ENCODE data around the gene HSPA4.
"Not testable (repeated sequence)": the region's sequence is repeated elsewhere in the genome, so short reads cannot be mapped to it uniquely, and the experiment has no call there.

Gene HSPA4

GRCh38 chr5:133128066-133128465 is 76.3 kb downstream of the HSPA4 start:
- DNase-seq: no peak

GRCh38 chr5:133129289-133129688 is 77.5 kb downstream of the HSPA4 start:
- no peak for DNase-seq

- no peak for DNase-seq
Observed at GRCh38 chr5:133129950-133130349, 78.1 kb downstream of the HSPA4 start.

GRCh38 chr5:133130387-133131118 is 78.7 kb downstream of the HSPA4 start:
- no peak for DNase-seq

GRCh38 chr5:133132717-133133116 is 80.9 kb downstream of the HSPA4 start:
- DNase-seq: no peak

- DNase-seq: not testable (repeated sequence)
Observed at GRCh38 chr5:133133241-133133640, 81.4 kb downstream of the HSPA4 start.

- DNase-seq: not testable (repeated sequence)
Observed at GRCh38 chr5:133136890-133137289, 85.1 kb downstream of the HSPA4 start.

GRCh38 chr5:133140311-133140710 is 88.5 kb downstream of the HSPA4 start:
- no peak for DNase-seq

GRCh38 chr5:133141746-133142145 is 89.9 kb downstream of the HSPA4 start:
- DNase-seq: no peak

- DNase-seq: no peak
Observed at GRCh38 chr5:133142782-133143181, 91.0 kb downstream of the HSPA4 start.

- no peak for DNase-seq
Observed at GRCh38 chr5:133144245-133144981, 92.6 kb downstream of the HSPA4 start.

- no peak for DNase-seq
Observed at GRCh38 chr5:133145436-133146170, 93.8 kb downstream of the HSPA4 start.

GRCh38 chr5:133147411-133147810 is 95.6 kb downstream of the HSPA4 start:
- DNase-seq: no peak

GRCh38 chr5:133147815-133148567 is 96.2 kb downstream of the HSPA4 start:
- no peak for DNase-seq

GRCh38 chr5:133149345-133149744 is 97.5 kb downstream of the HSPA4 start:
- DNase-seq: no peak

- DNase-seq: no peak
Observed at GRCh38 chr5:133150909-133151544, 99.2 kb downstream of the HSPA4 start.

- DNase-seq: no peak
Observed at GRCh38 chr5:133154274-133155075, 102.7 kb downstream of the HSPA4 start.

- no peak for DNase-seq
Observed at GRCh38 chr5:133155326-133155969, 103.6 kb downstream of the HSPA4 start.
